AG09309 (cell line): ENCODE results near the gene UBE3B.
A peak's percentile ranks its signal among the peaks of the same experiment; 100 is the strongest.

Source experiments
- DNase-seq: peaks from one replicate; pipeline ENCODE4 v3.0.0-alpha.2; 2010; ENCODE audit warnings: low read depth
- H3K4me3 ChIP-seq: 2 replicates; pipeline ENCODE4 v1.5.1; 2011; ENCODE audit warnings: mild to moderate bottlenecking, low read depth, low read length, moderate library complexity; ENCODE audit not compliant: control insufficient read depth
- CTCF ChIP-seq: IDR thresholded peaks from 2 replicates; pipeline ENCODE4 v1.5.1; 2011; ENCODE audit warnings: mild to moderate bottlenecking, low read depth, low read length, inconsistent platforms; ENCODE audit not compliant: insufficient read depth, control insufficient read depth; ENCODE audit errors: missing control alignments

UBE3B gene

GRCh38 chr12:109458086-109458485, 19.3 kb upstream of the UBE3B start:
- DNase-seq, result no peak
- TF ChIP-seq CTCF, result no peak
- H3K4me3 ChIP-seq, result no peak overlapping the region

GRCh38 chr12:109458771-109459208, 18.6 kb upstream of the UBE3B start:
- no peak overlapping the region for H3K4me3 ChIP-seq
- no peak for DNase-seq
- no peak for TF ChIP-seq CTCF

GRCh38 chr12:109459247-109459646, 18.2 kb upstream of the UBE3B start:
- no peak for DNase-seq
- TF ChIP-seq CTCF, result no peak
- no peak overlapping the region for H3K4me3 ChIP-seq

- H3K4me3 ChIP-seq, result no peak overlapping the region
- DNase-seq, result no peak
- TF ChIP-seq CTCF, result no peak
Observed at GRCh38 chr12:109460538-109460937, 16.9 kb upstream of the UBE3B start.

GRCh38 chr12:109461049-109461845, 16.2 kb upstream of the UBE3B start:
- TF ChIP-seq CTCF, result no peak
- H3K4me3 ChIP-seq, result no peak overlapping the region
- no peak for DNase-seq

- no peak for TF ChIP-seq CTCF
- H3K4me3 ChIP-seq, result no peak overlapping the region
- DNase-seq, result peak; percentile 97
Observed at GRCh38 chr12:109461846-109462756, 15.3 kb upstream of the UBE3B start.
